ENCODE results near the gene KANSL1L. TPM values are rescaled to one million over a fixed set of nuclear protein-coding genes. Genes with fewer than 3 reads are reported as not detected.

KANSL1L gene
- total and polyA plus RNA-seq, 2 experiments from 2014 or later: 7.4 to 21.1 TPM

DNA sequence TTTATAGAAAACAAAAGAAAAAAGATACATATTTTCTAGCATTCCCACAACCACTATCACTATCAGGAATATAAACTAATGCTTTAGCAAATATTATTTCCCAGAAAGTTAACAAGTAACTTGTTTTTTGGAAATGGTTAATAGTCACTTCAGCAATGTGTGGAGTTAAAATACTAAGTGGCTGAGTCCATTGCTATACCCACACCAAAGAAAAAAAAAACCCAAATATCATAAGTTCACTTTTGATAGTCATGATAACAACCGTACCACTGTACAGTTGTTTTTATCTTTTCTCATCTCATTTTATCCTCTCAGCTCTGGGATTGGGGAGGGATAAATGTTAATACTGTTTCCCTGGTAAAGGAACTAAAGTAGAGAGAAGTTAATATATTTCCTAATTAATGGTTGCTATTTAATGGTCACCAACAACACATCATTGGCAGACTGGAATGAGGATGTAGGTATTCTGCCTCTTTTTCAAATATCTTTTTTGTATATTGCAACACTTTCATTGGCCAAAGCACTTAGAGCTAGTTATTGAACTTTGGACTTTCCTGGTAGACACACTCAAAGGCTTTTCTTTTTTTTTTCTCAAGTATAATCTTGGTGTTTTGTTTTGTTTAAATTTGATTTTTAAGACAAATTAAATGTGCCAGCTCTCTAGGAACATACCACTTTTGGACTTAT, 18.4 kb upstream of the KANSL1L start:
- no peak overlapping the region for H3K4me3 ChIP-seq
- no peaks in the 10 kb centered on the region for H3F3A ChIP-seq (replicated peaks; ENCODE audit: low read depth)
- H3K79me2 ChIP-seq (replicated peaks; ENCODE audit: insufficient read depth): no peaks in the 10 kb centered on the region

More for the DNA sequence above, 18.4 kb upstream of the KANSL1L start:
- Histone ChIP-seq H3K27ac (ENCODE audit: low read depth) (no peak overlapping the region), H3K4me1 (ENCODE audit: insufficient read depth) (no peaks in the 10 kb centered on the region), H2AFZ (no peak overlapping the region), H3K9me2 (ENCODE audit: insufficient read depth) (no peaks in the 10 kb centered on the region), H3K4me2 (no peak overlapping the region), H3K36me3 (ENCODE audit: insufficient read depth) (no peaks in the 10 kb centered on the region; the same call in 1 of the 2 replicates), H3K27me3 (ENCODE audit: insufficient read depth) (no peaks in the 10 kb centered on the region), H4K20me1 (replicated peaks; ENCODE audit: insufficient read depth) (no peaks in the 10 kb centered on the region)
- H3K27ac Mint-ChIP-seq: no peak overlapping the region
- TF ChIP-seq, protein P1, sequence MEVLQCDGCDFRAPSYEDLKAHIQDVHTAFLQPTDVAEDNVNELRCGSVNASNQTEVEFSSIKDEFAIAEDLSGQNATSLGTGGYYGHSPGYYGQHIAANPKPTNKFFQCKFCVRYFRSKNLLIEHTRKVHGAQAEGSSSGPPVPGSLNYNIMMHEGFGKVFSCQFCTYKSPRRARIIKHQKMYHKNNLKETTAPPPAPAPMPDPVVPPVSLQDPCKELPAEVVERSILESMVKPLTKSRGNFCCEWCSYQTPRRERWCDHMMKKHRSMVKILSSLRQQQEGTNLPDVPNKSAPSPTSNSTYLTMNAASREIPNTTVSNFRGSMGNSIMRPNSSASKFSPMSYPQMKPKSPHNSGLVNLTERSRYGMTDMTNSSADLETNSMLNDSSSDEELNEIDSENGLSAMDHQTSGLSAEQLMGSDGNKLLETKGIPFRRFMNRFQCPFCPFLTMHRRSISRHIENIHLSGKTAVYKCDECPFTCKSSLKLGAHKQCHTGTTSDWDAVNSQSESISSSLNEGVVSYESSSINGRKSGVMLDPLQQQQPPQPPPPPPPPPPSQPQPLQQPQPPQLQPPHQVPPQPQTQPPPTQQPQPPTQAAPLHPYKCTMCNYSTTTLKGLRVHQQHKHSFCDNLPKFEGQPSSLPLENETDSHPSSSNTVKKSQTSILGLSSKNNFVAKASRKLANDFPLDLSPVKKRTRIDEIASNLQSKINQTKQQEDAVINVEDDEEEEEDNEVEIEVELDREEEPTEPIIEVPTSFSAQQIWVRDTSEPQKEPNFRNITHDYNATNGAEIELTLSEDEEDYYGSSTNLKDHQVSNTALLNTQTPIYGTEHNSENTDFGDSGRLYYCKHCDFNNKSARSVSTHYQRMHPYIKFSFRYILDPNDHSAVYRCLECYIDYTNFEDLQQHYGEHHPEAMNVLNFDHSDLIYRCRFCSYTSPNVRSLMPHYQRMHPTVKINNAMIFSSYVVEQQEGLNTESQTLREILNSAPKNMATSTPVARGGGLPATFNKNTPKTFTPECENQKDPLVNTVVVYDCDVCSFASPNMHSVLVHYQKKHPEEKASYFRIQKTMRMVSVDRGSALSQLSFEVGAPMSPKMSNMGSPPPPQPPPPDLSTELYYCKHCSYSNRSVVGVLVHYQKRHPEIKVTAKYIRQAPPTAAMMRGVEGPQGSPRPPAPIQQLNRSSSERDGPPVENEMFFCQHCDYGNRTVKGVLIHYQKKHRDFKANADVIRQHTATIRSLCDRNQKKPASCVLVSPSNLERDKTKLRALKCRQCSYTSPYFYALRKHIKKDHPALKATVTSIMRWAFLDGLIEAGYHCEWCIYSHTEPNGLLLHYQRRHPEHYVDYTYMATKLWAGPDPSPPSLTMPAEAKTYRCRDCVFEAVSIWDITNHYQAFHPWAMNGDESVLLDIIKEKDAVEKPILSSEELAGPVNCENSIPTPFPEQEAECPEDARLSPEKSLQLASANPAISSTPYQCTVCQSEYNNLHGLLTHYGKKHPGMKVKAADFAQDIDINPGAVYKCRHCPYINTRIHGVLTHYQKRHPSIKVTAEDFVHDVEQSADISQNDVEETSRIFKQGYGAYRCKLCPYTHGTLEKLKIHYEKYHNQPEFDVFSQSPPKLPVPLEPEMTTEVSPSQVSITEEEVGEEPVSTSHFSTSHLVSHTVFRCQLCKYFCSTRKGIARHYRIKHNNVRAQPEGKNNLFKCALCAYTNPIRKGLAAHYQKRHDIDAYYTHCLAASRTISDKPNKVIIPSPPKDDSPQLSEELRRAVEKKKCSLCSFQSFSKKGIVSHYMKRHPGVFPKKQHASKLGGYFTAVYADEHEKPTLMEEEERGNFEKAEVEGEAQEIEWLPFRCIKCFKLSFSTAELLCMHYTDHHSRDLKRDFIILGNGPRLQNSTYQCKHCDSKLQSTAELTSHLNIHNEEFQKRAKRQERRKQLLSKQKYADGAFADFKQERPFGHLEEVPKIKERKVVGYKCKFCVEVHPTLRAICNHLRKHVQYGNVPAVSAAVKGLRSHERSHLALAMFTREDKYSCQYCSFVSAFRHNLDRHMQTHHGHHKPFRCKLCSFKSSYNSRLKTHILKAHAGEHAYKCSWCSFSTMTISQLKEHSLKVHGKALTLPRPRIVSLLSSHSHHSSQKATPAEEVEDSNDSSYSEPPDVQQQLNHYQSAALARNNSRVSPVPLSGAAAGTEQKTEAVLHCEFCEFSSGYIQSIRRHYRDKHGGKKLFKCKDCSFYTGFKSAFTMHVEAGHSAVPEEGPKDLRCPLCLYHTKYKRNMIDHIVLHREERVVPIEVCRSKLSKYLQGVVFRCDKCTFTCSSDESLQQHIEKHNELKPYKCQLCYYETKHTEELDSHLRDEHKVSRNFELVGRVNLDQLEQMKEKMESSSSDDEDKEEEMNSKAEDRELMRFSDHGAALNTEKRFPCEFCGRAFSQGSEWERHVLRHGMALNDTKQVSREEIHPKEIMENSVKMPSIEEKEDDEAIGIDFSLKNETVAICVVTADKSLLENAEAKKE (CRISPR knock-in tag; IDR thresholded peaks at IDR 0.05): no peak
- TF ChIP-seq REST (IDR thresholded peaks at IDR 0.05; ENCODE audit: unreplicated experiment) (no peak), NANOG (IDR thresholded peaks at IDR 0.05; ENCODE audit: borderline replicate concordance) (no peak), POLR2AphosphoS5 (IDR thresholded peaks at IDR 0.05; ENCODE audit: low read depth) (no peak), JUNB (IDR thresholded peaks at IDR 0.05; ENCODE audit: unreplicated experiment) (no peak), EZH2phosphoT487 (IDR thresholded peaks at IDR 0.05; ENCODE audit: unreplicated experiment) (no peak), ZNF114 (CRISPR knock-in tag; IDR thresholded peaks at IDR 0.05) (no peak)
- TF ChIP-seq, protein P2, sequence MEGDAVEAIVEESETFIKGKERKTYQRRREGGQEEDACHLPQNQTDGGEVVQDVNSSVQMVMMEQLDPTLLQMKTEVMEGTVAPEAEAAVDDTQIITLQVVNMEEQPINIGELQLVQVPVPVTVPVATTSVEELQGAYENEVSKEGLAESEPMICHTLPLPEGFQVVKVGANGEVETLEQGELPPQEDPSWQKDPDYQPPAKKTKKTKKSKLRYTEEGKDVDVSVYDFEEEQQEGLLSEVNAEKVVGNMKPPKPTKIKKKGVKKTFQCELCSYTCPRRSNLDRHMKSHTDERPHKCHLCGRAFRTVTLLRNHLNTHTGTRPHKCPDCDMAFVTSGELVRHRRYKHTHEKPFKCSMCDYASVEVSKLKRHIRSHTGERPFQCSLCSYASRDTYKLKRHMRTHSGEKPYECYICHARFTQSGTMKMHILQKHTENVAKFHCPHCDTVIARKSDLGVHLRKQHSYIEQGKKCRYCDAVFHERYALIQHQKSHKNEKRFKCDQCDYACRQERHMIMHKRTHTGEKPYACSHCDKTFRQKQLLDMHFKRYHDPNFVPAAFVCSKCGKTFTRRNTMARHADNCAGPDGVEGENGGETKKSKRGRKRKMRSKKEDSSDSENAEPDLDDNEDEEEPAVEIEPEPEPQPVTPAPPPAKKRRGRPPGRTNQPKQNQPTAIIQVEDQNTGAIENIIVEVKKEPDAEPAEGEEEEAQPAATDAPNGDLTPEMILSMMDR (conservative IDR thresholded peaks at IDR 0.05; ENCODE audit: low read depth in 2 of 2): no peak
- peaks cover 2% of the 10 kb centered on the region for H3K27me3 Mint-ChIP-seq (ENCODE audit: insufficient read depth, low read depth, poor library complexity)
- no peaks in the 10 kb centered on the region for H3K4me1 Mint-ChIP-seq
- H3K9me3 Mint-ChIP-seq: peaks cover 19% of the 10 kb centered on the region
- ATAC-seq (no peak), DNase-seq (ENCODE audit: low spot score) (no peak)
- H3K4me3 Mint-ChIP-seq: no peak overlapping the region
- peaks cover 15% of the 10 kb centered on the region for H3K36me3 Mint-ChIP-seq (ENCODE audit: low read depth)
